KG1 (cell line): Measurements from ENCODE around the gene RAD9A.

ENCODE experiments used
- DNase-seq: peaks from one replicate; lab custom pipeline; 2025; lab: John Stamatoyannopoulos, UW

RAD9A gene

GRCh38 chr11:67375320-67376055, 16.3 kb upstream of the RAD9A start:
- DNase-seq = no peak

- no peak for DNase-seq
Observed at GRCh38 chr11:67376063-67376820, 15.5 kb upstream of the RAD9A start.

GRCh38 chr11:67376873-67377808, 14.6 kb upstream of the RAD9A start:
- DNase-seq = no peak

- DNase-seq = no peak
Observed at GRCh38 chr11:67378544-67378943, 13.2 kb upstream of the RAD9A start.

- no peak for DNase-seq
Observed at GRCh38 chr11:67379061-67380058, 12.4 kb upstream of the RAD9A start.

GRCh38 chr11:67381244-67381972, 10.4 kb upstream of the RAD9A start:
- no peak for DNase-seq

- DNase-seq = peak; percentile 87
Observed at GRCh38 chr11:67382276-67383136, 9.3 kb upstream of the RAD9A start.

GRCh38 chr11:67384851-67385366, 6.9 kb upstream of the RAD9A start:
- no peak for DNase-seq

- DNase-seq = no peak
Observed at GRCh38 chr11:67387069-67387468, 4.7 kb upstream of the RAD9A start.

GRCh38 chr11:67387518-67387917, 4.3 kb upstream of the RAD9A start:
- DNase-seq = no peak

GRCh38 chr11:67389477-67389876, 2.3 kb upstream of the RAD9A start:
- no peak for DNase-seq

GRCh38 chr11:67390947-67391303, 861 bp upstream of the RAD9A start:
- no peak for DNase-seq

GRCh38 chr11:67392183-67392715, 463 bp downstream of the RAD9A start:
- DNase-seq = no peak

- DNase-seq = no peak
Observed at GRCh38 chr11:67393437-67393836, 1.7 kb downstream of the RAD9A start.

- no peak for DNase-seq
Observed at GRCh38 chr11:67393990-67394389, 2.2 kb downstream of the RAD9A start.

- no peak for DNase-seq
Observed at GRCh38 chr11:67395555-67396258, 3.9 kb downstream of the RAD9A start.

- no peak for DNase-seq
Observed at GRCh38 chr11:67396259-67396581, 4.4 kb downstream of the RAD9A start.

GRCh38 chr11:67396587-67397389, 5.0 kb downstream of the RAD9A start:
- DNase-seq = no peak
